ENCODE data around the gene COX4I2. TPM values are rescaled to one million over a fixed set of nuclear protein-coding genes. Genes with fewer than 3 reads are reported as not detected.

COX4I2 gene
- total RNA-seq, 1 experiment from 2014 or later, result not detected

DNA sequence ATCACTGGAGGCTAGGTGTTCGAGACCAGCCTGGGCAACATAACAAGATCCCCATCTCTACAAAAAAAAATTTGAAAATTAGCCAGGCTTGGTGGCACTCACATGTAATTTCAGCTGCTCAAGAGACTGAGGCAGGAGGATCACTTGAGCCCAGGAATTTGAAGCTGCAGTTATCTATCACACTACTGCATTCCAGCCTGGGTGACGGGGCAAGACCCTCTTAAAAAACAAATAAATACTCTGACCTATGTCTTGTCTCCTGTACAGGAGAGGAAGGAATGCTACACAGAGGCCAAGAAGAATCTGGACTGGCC, 25.8 kb downstream of the COX4I2 start:
- no peak for DNase-seq (ENCODE audit: low spot score)
- peaks cover 6% of the 10 kb centered on the region; the same call in 1 of the 2 replicates for H3K36me3 Mint-ChIP-seq
- no peaks in the 10 kb centered on the region for H3K27me3 Mint-ChIP-seq (ENCODE audit: low read depth)
- H3K4me1 Mint-ChIP-seq, result peaks cover 28% of the 10 kb centered on the region
- H3K4me3 Mint-ChIP-seq, result no peak overlapping the region
- H3K9me3 Mint-ChIP-seq, result no peaks in the 10 kb centered on the region
- no peak for ATAC-seq
- H3K27ac Mint-ChIP-seq, result no peak overlapping the region
- CTCF ChIA-PET, result interaction anchor here (0.6 to 7.4 kb wide), 4 partner anchors 29 to 103 kb away, joined by 3 to 488 read pairs (median 9); partner anchors contain the start of gene BCL2L1
- POLR2A ChIA-PET, result no interaction called here
- TF ChIP-seq NFE2L1 (CRISPR knock-in tag; IDR thresholded peaks at IDR 0.05) (no peak), GABPB1 (CRISPR knock-in tag; IDR thresholded peaks at IDR 0.05) (no peak), MLX (CRISPR knock-in tag; IDR thresholded peaks at IDR 0.05) (no peak), SMAD4 (CRISPR knock-in tag; IDR thresholded peaks at IDR 0.05) (no peak), ATF1 (CRISPR knock-in tag; IDR thresholded peaks at IDR 0.05) (no peak), ZNF671 (CRISPR knock-in tag; IDR thresholded peaks at IDR 0.05) (no peak), ZNF121 (CRISPR knock-in tag; IDR thresholded peaks at IDR 0.05) (no peak), CDX4 (CRISPR knock-in tag; IDR thresholded peaks at IDR 0.05; ENCODE audit: borderline replicate concordance) (no peak), KAT7 (CRISPR knock-in tag; IDR thresholded peaks at IDR 0.05; ENCODE audit: borderline replicate concordance) (no peak)
- TF ChIP-seq, protein P1, sequence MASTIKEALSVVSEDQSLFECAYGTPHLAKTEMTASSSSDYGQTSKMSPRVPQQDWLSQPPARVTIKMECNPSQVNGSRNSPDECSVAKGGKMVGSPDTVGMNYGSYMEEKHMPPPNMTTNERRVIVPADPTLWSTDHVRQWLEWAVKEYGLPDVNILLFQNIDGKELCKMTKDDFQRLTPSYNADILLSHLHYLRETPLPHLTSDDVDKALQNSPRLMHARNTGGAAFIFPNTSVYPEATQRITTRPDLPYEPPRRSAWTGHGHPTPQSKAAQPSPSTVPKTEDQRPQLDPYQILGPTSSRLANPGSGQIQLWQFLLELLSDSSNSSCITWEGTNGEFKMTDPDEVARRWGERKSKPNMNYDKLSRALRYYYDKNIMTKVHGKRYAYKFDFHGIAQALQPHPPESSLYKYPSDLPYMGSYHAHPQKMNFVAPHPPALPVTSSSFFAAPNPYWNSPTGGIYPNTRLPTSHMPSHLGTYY (CRISPR knock-in tag; IDR thresholded peaks at IDR 0.05), result no peak

DNA sequence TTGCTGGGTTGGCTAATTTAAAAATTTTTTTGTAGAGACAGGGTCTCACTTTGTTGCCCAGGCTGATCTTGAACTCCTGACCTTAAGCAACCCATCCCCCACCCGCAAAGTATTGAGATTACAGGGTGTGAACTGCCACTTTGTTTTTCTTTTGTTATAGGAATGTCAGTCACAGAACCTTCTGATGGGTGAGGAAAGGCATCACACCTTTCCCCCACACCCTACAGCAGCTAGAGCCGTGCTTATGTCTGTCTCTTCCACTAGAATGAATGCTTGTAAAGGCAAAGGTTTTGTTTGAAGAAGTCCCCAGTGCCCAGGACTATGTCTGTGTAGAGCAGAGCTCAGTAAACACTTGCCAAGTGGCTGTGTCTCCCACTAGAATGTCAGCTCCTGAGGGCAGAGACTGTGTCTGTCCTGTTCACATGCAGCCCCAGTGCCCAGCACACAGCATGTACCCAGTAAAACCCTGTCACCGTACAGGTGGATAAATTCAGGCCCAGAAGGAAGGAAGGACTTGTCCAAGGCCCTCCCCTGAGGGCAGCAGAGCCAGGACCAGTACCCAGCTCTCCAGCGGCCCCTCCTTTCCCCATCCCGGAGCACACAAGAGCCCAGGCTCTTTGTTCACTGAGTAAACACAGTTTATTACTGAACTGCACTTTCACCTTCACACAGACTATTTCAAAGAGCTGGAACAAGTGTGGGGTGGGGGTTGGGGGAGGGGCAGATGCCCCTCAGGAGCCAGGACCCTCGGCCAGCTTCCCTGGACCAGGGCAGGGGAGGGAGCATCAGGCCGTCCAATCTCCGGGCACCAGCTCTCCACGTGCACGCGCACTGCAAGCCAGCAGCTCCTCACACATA, 26.4 kb downstream of the COX4I2 start:
- ATAC-seq, result no peak
- H3K4me3 Mint-ChIP-seq, result no peak overlapping the region
- peaks cover 6% of the 10 kb centered on the region; the same call in 1 of the 2 replicates for H3K36me3 Mint-ChIP-seq
- H3K27ac Mint-ChIP-seq, result peak overlapping the region; percentile 62
- no peaks in the 10 kb centered on the region for H3K9me3 Mint-ChIP-seq
- ChIA-PET POLR2A (interaction anchor here (0.5 to 0.6 kb wide), 2 partner anchors 107 to 1233 kb away, joined by 3 to 7 read pairs; no protein-coding TSS in a partner anchor), CTCF (interaction anchor here (0.6 to 7.4 kb wide), 9 partner anchors 13 to 192 kb away, joined by 3 to 488 read pairs (median 3); partner anchors contain the start of gene BCL2L1)
- peaks cover 28% of the 10 kb centered on the region for H3K4me1 Mint-ChIP-seq
- no peak for DNase-seq (ENCODE audit: low spot score)
- H3K27me3 Mint-ChIP-seq (ENCODE audit: low read depth), result no peaks in the 10 kb centered on the region
- TF ChIP-seq, protein P2, sequence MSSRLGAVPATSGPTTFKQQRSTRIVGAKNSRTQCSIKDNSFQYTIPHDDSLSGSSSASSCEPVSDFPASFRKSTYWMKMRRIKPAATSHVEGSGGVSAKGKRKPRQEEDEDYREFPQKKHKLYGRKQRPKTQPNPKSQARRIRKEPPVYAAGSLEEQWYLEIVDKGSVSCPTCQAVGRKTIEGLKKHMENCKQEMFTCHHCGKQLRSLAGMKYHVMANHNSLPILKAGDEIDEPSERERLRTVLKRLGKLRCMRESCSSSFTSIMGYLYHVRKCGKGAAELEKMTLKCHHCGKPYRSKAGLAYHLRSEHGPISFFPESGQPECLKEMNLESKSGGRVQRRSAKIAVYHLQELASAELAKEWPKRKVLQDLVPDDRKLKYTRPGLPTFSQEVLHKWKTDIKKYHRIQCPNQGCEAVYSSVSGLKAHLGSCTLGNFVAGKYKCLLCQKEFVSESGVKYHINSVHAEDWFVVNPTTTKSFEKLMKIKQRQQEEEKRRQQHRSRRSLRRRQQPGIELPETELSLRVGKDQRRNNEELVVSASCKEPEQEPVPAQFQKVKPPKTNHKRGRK (CRISPR knock-in tag; IDR thresholded peaks at IDR 0.05; ENCODE audit: borderline replicate concordance), result no peak
- TF ChIP-seq SMAD4 (CRISPR knock-in tag; IDR thresholded peaks at IDR 0.05), result no peak
- no peak for TF ChIP-seq ZNF416 (CRISPR knock-in tag; IDR thresholded peaks at IDR 0.05)
- no peak for TF ChIP-seq USF2 (CRISPR knock-in tag; IDR thresholded peaks at IDR 0.05)
- no peak for TF ChIP-seq GRHL2 (CRISPR knock-in tag; IDR thresholded peaks at IDR 0.05; ENCODE audit: insufficient replicate concordance, severe bottlenecking)
- TF ChIP-seq, protein P3, sequence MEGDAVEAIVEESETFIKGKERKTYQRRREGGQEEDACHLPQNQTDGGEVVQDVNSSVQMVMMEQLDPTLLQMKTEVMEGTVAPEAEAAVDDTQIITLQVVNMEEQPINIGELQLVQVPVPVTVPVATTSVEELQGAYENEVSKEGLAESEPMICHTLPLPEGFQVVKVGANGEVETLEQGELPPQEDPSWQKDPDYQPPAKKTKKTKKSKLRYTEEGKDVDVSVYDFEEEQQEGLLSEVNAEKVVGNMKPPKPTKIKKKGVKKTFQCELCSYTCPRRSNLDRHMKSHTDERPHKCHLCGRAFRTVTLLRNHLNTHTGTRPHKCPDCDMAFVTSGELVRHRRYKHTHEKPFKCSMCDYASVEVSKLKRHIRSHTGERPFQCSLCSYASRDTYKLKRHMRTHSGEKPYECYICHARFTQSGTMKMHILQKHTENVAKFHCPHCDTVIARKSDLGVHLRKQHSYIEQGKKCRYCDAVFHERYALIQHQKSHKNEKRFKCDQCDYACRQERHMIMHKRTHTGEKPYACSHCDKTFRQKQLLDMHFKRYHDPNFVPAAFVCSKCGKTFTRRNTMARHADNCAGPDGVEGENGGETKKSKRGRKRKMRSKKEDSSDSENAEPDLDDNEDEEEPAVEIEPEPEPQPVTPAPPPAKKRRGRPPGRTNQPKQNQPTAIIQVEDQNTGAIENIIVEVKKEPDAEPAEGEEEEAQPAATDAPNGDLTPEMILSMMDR (IDR thresholded peaks at IDR 0.05), result no peak
- TF ChIP-seq RORB (CRISPR knock-in tag; IDR thresholded peaks at IDR 0.05), result no peak
- TF ChIP-seq, protein P4, sequence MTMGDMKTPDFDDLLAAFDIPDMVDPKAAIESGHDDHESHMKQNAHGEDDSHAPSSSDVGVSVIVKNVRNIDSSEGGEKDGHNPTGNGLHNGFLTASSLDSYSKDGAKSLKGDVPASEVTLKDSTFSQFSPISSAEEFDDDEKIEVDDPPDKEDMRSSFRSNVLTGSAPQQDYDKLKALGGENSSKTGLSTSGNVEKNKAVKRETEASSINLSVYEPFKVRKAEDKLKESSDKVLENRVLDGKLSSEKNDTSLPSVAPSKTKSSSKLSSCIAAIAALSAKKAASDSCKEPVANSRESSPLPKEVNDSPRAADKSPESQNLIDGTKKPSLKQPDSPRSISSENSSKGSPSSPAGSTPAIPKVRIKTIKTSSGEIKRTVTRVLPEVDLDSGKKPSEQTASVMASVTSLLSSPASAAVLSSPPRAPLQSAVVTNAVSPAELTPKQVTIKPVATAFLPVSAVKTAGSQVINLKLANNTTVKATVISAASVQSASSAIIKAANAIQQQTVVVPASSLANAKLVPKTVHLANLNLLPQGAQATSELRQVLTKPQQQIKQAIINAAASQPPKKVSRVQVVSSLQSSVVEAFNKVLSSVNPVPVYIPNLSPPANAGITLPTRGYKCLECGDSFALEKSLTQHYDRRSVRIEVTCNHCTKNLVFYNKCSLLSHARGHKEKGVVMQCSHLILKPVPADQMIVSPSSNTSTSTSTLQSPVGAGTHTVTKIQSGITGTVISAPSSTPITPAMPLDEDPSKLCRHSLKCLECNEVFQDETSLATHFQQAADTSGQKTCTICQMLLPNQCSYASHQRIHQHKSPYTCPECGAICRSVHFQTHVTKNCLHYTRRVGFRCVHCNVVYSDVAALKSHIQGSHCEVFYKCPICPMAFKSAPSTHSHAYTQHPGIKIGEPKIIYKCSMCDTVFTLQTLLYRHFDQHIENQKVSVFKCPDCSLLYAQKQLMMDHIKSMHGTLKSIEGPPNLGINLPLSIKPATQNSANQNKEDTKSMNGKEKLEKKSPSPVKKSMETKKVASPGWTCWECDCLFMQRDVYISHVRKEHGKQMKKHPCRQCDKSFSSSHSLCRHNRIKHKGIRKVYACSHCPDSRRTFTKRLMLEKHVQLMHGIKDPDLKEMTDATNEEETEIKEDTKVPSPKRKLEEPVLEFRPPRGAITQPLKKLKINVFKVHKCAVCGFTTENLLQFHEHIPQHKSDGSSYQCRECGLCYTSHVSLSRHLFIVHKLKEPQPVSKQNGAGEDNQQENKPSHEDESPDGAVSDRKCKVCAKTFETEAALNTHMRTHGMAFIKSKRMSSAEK (CRISPR knock-in tag; IDR thresholded peaks at IDR 0.05; ENCODE audit: borderline replicate concordance), result no peak
- TF ChIP-seq ZNF396 (CRISPR knock-in tag; IDR thresholded peaks at IDR 0.05; ENCODE audit: borderline replicate concordance), result no peak
